Epidermal melanocyte (primary cell): ENCODE data around the gene PACSIN1.

Experiments
- DNase-seq: peaks from one replicate; pipeline ENCODE4 v3.0.0; 2011; ENCODE audit warnings: low spot score; ENCODE audit not compliant: insufficient read length

The PACSIN1 gene

GRCh38 chr6:34465531-34466241 is at the start of gene PACSIN1:
TSS of gene PACSIN1 (plus strand) at chr6:34466076. CDS start at chr6:34526306, 60,230 bp downstream.
- no peak for DNase-seq

- no peak for DNase-seq
These were observed 49.0 kb upstream of the PACSIN1 start for GRCh38 chr6:34416877-34417371.

- DNase-seq: no peak
These were observed 47.5 kb upstream of the PACSIN1 start for GRCh38 chr6:34418367-34418766.

GRCh38 chr6:34423254-34423653 is 42.6 kb upstream of the PACSIN1 start:
- DNase-seq: no peak

GRCh38 chr6:34424200-34425131 is 41.4 kb upstream of the PACSIN1 start:
- DNase-seq: no peak

GRCh38 chr6:34425132-34425497 is 40.8 kb upstream of the PACSIN1 start:
- DNase-seq: no peak

- peak; percentile 97 for DNase-seq
These were observed 40.1 kb upstream of the PACSIN1 start, which contains the start of gene RPS10 for GRCh38 chr6:34425498-34426410. TSS of gene RPS10 (minus strand) at chr6:34426069. CDS start at chr6:34425221, 848 bp downstream.

GRCh38 chr6:34435916-34436315 is 30.0 kb upstream of the PACSIN1 start:
- no peak for DNase-seq

- no peak for DNase-seq
These were observed 28.9 kb upstream of the PACSIN1 start for GRCh38 chr6:34436803-34437643.

- no peak for DNase-seq
These were observed 28.3 kb upstream of the PACSIN1 start for GRCh38 chr6:34437644-34437970.

- no peak for DNase-seq
These were observed 27.2 kb upstream of the PACSIN1 start for GRCh38 chr6:34438705-34439104.

GRCh38 chr6:34439442-34439841 is 26.4 kb upstream of the PACSIN1 start:
- DNase-seq: no peak

GRCh38 chr6:34441526-34441925 is 24.4 kb upstream of the PACSIN1 start:
- DNase-seq: no peak

GRCh38 chr6:34445313-34445860 is 20.5 kb upstream of the PACSIN1 start:
- no peak for DNase-seq

- DNase-seq: no peak
These were observed 18.5 kb upstream of the PACSIN1 start for GRCh38 chr6:34447386-34447785.

- DNase-seq: no peak
These were observed 18.0 kb upstream of the PACSIN1 start for GRCh38 chr6:34447910-34448309.

- DNase-seq: no peak
These were observed 14.7 kb upstream of the PACSIN1 start for GRCh38 chr6:34451192-34451591.

- no peak for DNase-seq
These were observed 10.0 kb upstream of the PACSIN1 start for GRCh38 chr6:34455831-34456230.

- DNase-seq: no peak
These were observed 8.5 kb upstream of the PACSIN1 start for GRCh38 chr6:34457382-34457741.
